ENCODE results near the gene SFXN5.

The SFXN5 gene

GRCh38 chr2:73059106-73059505, 12.4 kb downstream of the SFXN5 start:
- Histone ChIP-seq H4K20me1 (peaks cover 0 to 30% (median 12%) of the 10 kb centered on the region in 11 experiments; a peak in 11 of 22 replicates), H3K27me3 (no peaks in the 10 kb centered on the region), H3K4me2 (peak overlapping the region; percentile 28 to 91 (median 81); a peak in 20 of 22 replicates), H3K36me3 (peaks cover 18 to 44% (median 30%) of the 10 kb centered on the region in 11 experiments), H3K4me3 (no peak overlapping the region), H3K9ac (peak overlapping the region in 5 of 11 experiments; percentile 40 to 58 (median 46); a peak in 7 of 22 replicates), H3K27ac (peak overlapping the region in 6 of 11 experiments; percentile 45 to 70 (median 56); a peak in 11 of 22 replicates), H3K4me1 (peaks cover 19 to 25% (median 22%) of the 10 kb centered on the region in 10 experiments), H3K9me3 (replicated peaks in 1 of 11) (peaks cover 19 to 31% (median 22%) of the 10 kb centered on the region in 11 experiments)
- TF ChIP-seq Cebpa-rat (IDR thresholded peaks at IDR 0.05) = no peak

GRCh38 chr2:73054980-73055379, 16.5 kb downstream of the SFXN5 start:
- peaks cover 18 to 58% (median 30%) of the 10 kb centered on the region in 11 experiments for H3K36me3 ChIP-seq
- no peak overlapping the region for H3K27ac ChIP-seq
- no peak for TF ChIP-seq Cebpa-rat (IDR thresholded peaks at IDR 0.05)
- peaks cover 19 to 31% (median 22%) of the 10 kb centered on the region in 11 experiments for H3K9me3 ChIP-seq (replicated peaks in 1 of 11)
- H3K9ac ChIP-seq = no peak overlapping the region
- no peak overlapping the region for H3K4me3 ChIP-seq
- H4K20me1 ChIP-seq = peaks cover 0 to 19% (median 11%) of the 10 kb centered on the region in 11 experiments; a peak in 9 of 22 replicates
- peaks cover 4 to 23% (median 16%) of the 10 kb centered on the region in 10 experiments; a peak in 17 of 20 replicates for H3K4me1 ChIP-seq
- no peaks in the 10 kb centered on the region for H3K27me3 ChIP-seq
- no peak overlapping the region for H3K4me2 ChIP-seq

GRCh38 chr2:73053316-73054114, 18.0 kb downstream of the SFXN5 start:
- H3K9ac ChIP-seq = no peak overlapping the region
- H3K27ac ChIP-seq = no peak overlapping the region
- no peak overlapping the region for H3K4me2 ChIP-seq
- peaks cover 0 to 10% (median 4%) of the 10 kb centered on the region in 10 experiments; a peak in 16 of 20 replicates for H3K4me1 ChIP-seq
- no peak for TF ChIP-seq Cebpa-rat (IDR thresholded peaks at IDR 0.05)
- no peak overlapping the region for H3K4me3 ChIP-seq
- peaks cover 19 to 31% (median 22%) of the 10 kb centered on the region in 11 experiments for H3K9me3 ChIP-seq (replicated peaks in 1 of 11)
- peaks cover 0 to 7% (median 0%) of the 10 kb centered on the region in 11 experiments; a peak in 2 of 22 replicates for H4K20me1 ChIP-seq
- no peaks in the 10 kb centered on the region for H3K27me3 ChIP-seq
- H3K36me3 ChIP-seq = peaks cover 18 to 56% (median 30%) of the 10 kb centered on the region in 11 experiments

DNA sequence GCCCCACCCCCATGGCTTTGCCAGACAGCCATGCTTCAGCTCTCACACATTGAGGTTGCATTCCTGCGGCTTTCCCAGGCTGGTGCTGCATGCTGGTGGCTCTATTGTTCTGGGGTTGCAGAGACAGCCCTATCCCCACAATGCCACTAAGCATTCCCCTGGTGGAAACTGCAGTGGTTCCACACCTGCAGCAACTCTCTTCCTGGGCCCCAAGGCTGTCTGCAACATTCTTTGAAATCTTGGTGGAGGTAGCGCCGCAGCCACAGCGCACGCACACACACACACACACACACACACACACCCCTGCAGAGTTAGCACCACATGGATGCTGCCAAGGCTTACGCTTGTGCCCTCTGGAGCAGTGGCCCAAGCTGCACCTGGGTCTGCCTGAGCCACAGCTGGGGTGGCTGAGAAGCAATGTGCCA, 21.4 kb downstream of the SFXN5 start:
- peaks cover 0 to 7% (median under 1%) of the 10 kb centered on the region in 10 experiments; a peak in 9 of 20 replicates for H3K4me1 ChIP-seq
- H3K27me3 ChIP-seq = no peaks in the 10 kb centered on the region
- H3K9me3 ChIP-seq (replicated peaks in 1 of 11) = 0 out of 22 replicates have a peak, but pooled peaks cover 0 to 3% (median 0%) of the 10 kb centered on the region in 11 experiments
- no peak overlapping the region for H3K9ac ChIP-seq
- H4K20me1 ChIP-seq = peaks cover 0 to 8% (median 0%) of the 10 kb centered on the region in 11 experiments; a peak in 2 of 22 replicates
- TF ChIP-seq Cebpa-rat (IDR thresholded peaks at IDR 0.05) = no peak
- H3K4me3 ChIP-seq = no peak overlapping the region
- H3K4me2 ChIP-seq = no peak overlapping the region
- peaks cover 0 to 24% (median 5%) of the 10 kb centered on the region in 11 experiments; a peak in 8 of 22 replicates for H3K36me3 ChIP-seq
- no peak overlapping the region for H3K27ac ChIP-seq

- H3K36me3 ChIP-seq = peaks cover 0 to 12% (median 0%) of the 10 kb centered on the region in 11 experiments; a peak in 5 of 22 replicates
- H3K9ac ChIP-seq = peak overlapping the region in 4 of 11 experiments; percentile 0 to 47 (median 38); a peak in 4 of 22 replicates
- H3K4me3 ChIP-seq = no peak overlapping the region
- H4K20me1 ChIP-seq = peaks cover 0 to 11% (median 0%) of the 10 kb centered on the region in 11 experiments; a peak in 2 of 22 replicates
- no peaks in the 10 kb centered on the region for H3K9me3 ChIP-seq (replicated peaks in 1 of 11)
- H3K4me2 ChIP-seq = peak overlapping the region in 8 of 11 experiments; percentile 31 to 65 (median 49); a peak in 16 of 22 replicates
- TF ChIP-seq Cebpa-rat (IDR thresholded peaks at IDR 0.05) = no peak
- H3K27me3 ChIP-seq = no peaks in the 10 kb centered on the region
- peaks cover 0 to 17% (median 13%) of the 10 kb centered on the region in 10 experiments; a peak in 16 of 20 replicates for H3K4me1 ChIP-seq
- H3K27ac ChIP-seq = peak overlapping the region in 4 of 11 experiments; percentile 3 to 47 (median 22); a peak in 5 of 22 replicates
Measured at GRCh38 chr2:73043929-73044832, 27.3 kb downstream of the SFXN5 start.

GRCh38 chr2:73043276-73043675, 28.2 kb downstream of the SFXN5 start:
- no peaks in the 10 kb centered on the region for H3K9me3 ChIP-seq (replicated peaks in 1 of 11)
- H3K27ac ChIP-seq = no peak overlapping the region
- peaks cover 0 to 17% (median 13%) of the 10 kb centered on the region in 10 experiments; a peak in 16 of 20 replicates for H3K4me1 ChIP-seq
- H3K36me3 ChIP-seq = peaks cover 0 to 14% (median 0%) of the 10 kb centered on the region in 11 experiments; a peak in 6 of 22 replicates
- no peak overlapping the region for H3K4me3 ChIP-seq
- no peaks in the 10 kb centered on the region for H3K27me3 ChIP-seq
- no peak overlapping the region for H3K4me2 ChIP-seq
- peaks cover 0 to 11% (median 0%) of the 10 kb centered on the region in 11 experiments; a peak in 2 of 22 replicates for H4K20me1 ChIP-seq
- TF ChIP-seq Cebpa-rat (IDR thresholded peaks at IDR 0.05) = no peak
- no peak overlapping the region for H3K9ac ChIP-seq

- Histone ChIP-seq H3K4me2 (no peak overlapping the region), H3K9me3 (replicated peaks in 1 of 11) (no peaks in the 10 kb centered on the region), H3K27ac (no peak overlapping the region), H3K27me3 (no peaks in the 10 kb centered on the region), H3K4me1 (peaks cover 10 to 35% (median 25%) of the 10 kb centered on the region in 10 experiments), H3K9ac (no peak overlapping the region), H4K20me1 (peaks cover 0 to 18% (median 0%) of the 10 kb centered on the region in 11 experiments; a peak in 4 of 22 replicates), H3K4me3 (no peak overlapping the region), H3K36me3 (peaks cover 0 to 21% (median 0%) of the 10 kb centered on the region in 11 experiments; a peak in 6 of 22 replicates)
- TF ChIP-seq Cebpa-rat (IDR thresholded peaks at IDR 0.05) = no peak
Measured at GRCh38 chr2:73037947-73038585, 33.4 kb downstream of the SFXN5 start.

DNA sequence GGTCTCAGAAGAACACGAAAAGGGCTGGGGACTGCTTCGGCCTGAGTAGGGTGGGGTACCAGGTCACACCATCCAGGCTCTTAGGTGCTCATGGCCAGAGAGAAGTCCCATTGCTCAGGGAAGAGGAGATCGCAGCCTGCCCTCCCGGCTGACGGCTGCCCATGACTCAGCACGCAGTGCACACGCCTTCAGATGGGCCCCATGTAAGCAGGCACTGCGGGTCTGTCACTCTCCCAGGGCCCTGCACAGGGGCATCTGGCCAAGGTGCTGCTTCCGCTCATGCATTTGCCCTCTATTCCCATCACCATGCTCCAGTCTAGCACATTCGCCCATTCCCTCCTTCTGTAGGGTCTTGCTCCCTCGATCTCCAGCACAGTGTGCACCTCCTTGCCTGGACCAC, 34.7 kb downstream of the SFXN5 start:
- Histone ChIP-seq H3K27me3 (no peaks in the 10 kb centered on the region), H3K4me1 (peaks cover 15 to 46% (median 33%) of the 10 kb centered on the region in 10 experiments), H3K9ac (no peak overlapping the region), H3K4me3 (no peak overlapping the region), H3K4me2 (peak overlapping the region in 9 of 11 experiments; percentile 4 to 48 (median 31); a peak in 14 of 22 replicates), H3K9me3 (replicated peaks in 1 of 11) (no peaks in the 10 kb centered on the region), H3K27ac (peak overlapping the region in 4 of 11 experiments; percentile 7 to 43 (median 23); a peak in 7 of 22 replicates), H4K20me1 (peaks cover 0 to 17% (median 0%) of the 10 kb centered on the region in 11 experiments; a peak in 4 of 22 replicates), H3K36me3 (peaks cover 0 to 21% (median 0%) of the 10 kb centered on the region in 11 experiments; a peak in 6 of 22 replicates)
- TF ChIP-seq Cebpa-rat (IDR thresholded peaks at IDR 0.05) = no peak
